Astrocyte of the cerebellum (primary cell): Measurements from ENCODE around the gene TMC4.

ENCODE experiments used
- DNase-seq: peaks from one replicate; pipeline ENCODE4 v3.0.0-alpha.2; 2011; ENCODE audit warnings: low read depth
- H3K4me3 ChIP-seq: 2 replicates; pipeline ENCODE4 v1.5.1; 2011; ENCODE audit warnings: mild to moderate bottlenecking, low read depth, low read length, moderate library complexity
- in situ Hi-C: cut with HindIII; loops from 2 replicates; pipeline ENCODE4 v1.10.0; 2017; ENCODE audit warnings: low sequenced_read_pairs
- TF ChIP-seq, protein P1 (sequence below): IDR thresholded peaks from 2 replicates; pipeline ENCODE4 v1.5.1; 2012; ENCODE audit warnings: low read length, low read depth, moderate library complexity, mild to moderate bottlenecking; ENCODE audit errors: missing control alignments

Gene TMC4

DNA sequence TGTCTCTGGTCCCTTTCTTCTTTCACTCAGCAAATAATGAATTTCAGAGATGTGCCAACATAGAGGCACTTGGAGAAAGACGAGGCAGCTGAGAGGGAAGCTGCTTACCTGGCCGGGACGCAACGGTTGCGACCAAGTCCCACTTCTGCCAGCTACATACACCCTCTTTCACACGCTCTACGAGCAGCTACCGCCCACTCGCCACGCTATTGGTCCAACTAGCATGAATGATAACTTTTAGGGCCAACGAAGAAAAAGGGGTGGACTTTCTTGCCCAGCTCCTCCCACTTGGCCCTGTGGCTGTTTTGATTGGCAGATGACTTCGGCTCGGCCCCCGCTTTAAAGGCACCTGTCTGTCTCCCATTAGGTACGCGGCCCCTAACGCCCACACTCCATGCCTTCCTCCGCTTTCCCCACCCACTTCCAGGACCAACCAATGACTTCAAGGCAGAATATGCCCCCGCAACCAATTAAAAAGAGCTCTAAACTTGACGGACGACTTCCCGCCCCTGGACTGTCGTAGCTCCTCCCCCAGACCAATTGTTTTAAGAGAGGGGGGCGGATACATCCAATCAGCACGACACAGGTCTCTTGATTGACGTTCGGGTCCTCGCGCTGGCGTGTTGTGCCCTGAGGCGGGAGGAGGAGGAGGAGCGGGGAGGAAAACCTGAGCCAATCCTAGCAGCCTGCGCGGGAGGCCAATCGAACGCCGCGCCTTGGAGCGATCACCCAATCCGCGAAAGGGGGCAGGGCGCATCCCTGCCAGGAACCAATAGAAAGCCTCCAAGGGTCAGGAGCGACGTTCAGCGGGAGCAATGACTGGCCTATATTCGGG, 35.9 kb downstream of the TMC4 start:
- in situ Hi-C loops: no loop called here
- DNase-seq: peak; percentile 100
- TF ChIP-seq, protein P1, sequence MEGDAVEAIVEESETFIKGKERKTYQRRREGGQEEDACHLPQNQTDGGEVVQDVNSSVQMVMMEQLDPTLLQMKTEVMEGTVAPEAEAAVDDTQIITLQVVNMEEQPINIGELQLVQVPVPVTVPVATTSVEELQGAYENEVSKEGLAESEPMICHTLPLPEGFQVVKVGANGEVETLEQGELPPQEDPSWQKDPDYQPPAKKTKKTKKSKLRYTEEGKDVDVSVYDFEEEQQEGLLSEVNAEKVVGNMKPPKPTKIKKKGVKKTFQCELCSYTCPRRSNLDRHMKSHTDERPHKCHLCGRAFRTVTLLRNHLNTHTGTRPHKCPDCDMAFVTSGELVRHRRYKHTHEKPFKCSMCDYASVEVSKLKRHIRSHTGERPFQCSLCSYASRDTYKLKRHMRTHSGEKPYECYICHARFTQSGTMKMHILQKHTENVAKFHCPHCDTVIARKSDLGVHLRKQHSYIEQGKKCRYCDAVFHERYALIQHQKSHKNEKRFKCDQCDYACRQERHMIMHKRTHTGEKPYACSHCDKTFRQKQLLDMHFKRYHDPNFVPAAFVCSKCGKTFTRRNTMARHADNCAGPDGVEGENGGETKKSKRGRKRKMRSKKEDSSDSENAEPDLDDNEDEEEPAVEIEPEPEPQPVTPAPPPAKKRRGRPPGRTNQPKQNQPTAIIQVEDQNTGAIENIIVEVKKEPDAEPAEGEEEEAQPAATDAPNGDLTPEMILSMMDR: no peak

DNA sequence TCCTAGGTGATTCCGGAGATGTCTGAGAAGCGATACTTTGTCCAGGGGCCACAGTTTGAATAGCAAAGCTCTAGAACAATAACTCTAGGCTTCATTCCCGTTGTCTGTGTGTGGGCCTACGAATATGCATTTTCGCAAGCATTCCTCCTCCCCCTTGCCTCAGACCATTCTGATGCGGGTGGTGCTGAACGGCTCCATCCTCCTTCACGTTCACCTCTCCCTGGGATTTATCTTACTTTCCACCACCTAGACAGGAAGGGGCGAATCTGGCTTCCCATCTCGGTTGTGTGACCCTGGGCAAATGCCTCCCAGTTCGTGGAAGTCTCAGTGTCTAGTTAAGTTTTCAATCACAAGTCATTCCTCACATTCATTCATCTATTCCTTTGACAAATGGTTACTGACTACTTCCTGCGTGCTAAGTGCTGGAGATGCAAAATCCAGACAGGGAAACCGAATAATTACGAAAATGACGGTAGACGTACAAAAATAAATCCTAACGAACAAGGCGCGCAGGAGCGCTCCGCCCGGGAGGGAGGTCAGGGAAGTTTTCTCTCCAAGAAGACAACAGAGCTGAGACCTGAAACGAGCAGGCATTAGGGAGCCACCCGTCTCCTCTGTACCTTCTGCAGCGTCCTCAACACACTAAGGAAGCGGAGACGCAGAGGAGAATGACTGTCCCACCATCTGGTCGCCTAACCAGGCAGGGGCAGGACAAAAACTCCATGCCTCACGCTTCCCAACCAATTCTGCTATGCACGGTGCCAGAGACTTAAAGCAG, 36.7 kb downstream of the TMC4 start:
- TF ChIP-seq, protein P1: no peak
- in situ Hi-C loops: no loop called here
- DNase-seq: no peak
- H3K4me3 ChIP-seq: peak overlapping the region; percentile 61

More for the DNA sequence above, 35.9 kb downstream of the TMC4 start:
- peak overlapping the region; percentile 86 for H3K4me3 ChIP-seq

DNA sequence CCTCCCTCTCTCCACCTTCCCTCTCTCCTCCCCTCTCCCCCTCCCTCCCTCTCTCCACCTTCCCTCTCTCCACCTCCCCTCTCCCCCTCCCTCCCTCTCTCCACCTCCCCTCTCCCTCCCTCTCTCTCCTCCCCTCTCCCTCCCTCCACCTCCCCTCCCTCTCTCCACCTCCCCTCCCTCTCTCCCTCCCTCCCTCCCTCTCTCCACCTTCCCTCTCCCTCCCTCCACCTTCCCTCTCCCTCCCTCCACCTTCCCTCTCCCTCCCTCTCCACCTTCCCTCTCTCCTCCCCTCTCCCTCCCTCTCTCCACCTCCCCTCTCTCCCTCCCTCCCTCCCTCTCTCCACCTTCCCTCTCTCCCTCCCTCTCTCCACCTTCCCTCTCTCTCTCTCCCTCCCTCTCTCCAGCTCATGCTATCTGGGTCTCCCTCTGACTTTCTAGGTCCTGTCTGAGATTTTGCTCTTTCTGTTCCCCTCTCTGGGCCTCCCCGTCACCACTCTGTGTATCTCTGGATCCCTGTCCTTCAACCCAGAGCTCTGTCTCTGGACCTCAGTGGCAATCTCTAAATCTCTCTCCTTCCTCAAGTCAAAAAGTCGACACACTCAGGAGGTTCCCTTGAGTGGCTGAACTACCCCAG, 38.9 kb downstream of the TMC4 start:
- no peak for DNase-seq
- TF ChIP-seq, protein P1: no peak
- in situ Hi-C loops: no loop called here
- H3K4me3 ChIP-seq: no peak overlapping the region

DNA sequence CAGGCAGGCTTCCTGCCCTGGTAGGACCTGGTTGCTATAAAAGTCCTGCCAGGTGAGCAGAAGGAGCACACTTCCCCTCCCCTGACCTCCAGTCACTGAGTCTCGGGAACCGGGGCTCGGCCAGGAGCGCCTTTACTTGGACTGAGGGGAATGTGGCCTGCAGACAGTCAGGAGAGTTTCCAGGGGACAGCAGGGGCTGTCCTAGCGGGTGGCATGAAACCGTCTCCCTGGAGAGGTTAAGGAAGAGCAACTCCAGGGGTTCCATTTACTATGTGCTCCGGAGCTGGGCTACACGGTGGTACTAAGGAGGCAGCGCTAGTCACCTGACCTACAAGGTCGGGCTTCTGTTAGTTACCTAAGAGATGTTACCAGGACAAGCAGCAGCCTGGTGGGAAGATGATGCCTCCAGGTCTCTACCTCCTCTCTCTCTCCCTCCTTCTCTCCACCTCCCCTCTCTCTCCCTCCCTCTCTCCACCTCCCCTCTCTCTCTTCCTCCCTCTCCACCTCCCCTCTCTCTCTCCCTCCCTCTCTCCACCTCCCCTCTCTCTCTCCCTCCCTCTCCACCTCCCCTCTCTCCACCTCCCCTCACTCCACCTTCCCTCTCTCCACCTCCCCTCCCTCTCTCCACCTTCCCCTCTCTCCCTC, 39.5 kb downstream of the TMC4 start:
- TF ChIP-seq, protein P1: no peak
- H3K4me3 ChIP-seq: no peak overlapping the region
- DNase-seq: peak; percentile 35
- in situ Hi-C loops: no loop called here

DNA sequence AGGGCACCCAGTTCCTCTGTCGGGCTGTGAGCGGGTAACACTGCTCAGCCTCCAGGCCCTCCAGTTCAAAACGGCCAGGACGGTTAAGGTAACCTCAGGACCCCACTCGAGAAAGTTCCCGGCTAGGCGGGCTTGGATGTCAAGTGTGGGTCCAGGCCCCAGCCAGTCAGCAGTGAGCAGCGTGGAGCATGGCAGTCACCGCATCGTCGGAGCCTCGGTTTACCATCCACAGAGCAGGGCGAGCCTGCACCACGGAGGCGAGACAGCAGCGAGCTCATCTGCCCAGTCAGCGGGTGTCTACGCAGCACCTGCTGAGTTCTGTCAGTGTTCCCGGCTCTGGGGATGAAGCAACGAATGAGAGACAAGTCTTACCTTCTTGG, 43.4 kb downstream of the TMC4 start:
- in situ Hi-C loops: no loop called here
- H3K4me3 ChIP-seq: no peak overlapping the region
- TF ChIP-seq, protein P1: no peak
- no peak for DNase-seq
